D721Med (cell line): Measurements from ENCODE around the gene MMD2.

Source experiments
- DNase-seq: peaks from one replicate; pipeline ENCODE4 v3.0.0; 2011; ENCODE audit warnings: low spot score; ENCODE audit not compliant: insufficient read length
- FAIRE-seq: peaks from 2 replicates; lab custom pipeline; 2011; peaks lifted over from hg19 to GRCh38; lab: Jason Lieb, UNC
- CTCF ChIP-seq: IDR thresholded peaks from 2 replicates; pipeline ENCODE4 v1.5.1; 2012; ENCODE audit warnings: mild to moderate bottlenecking, control low read depth; ENCODE audit not compliant: insufficient read depth; ENCODE audit errors: missing control alignments

The MMD2 gene

GRCh38 chr7:4937411-4937810 is 21.6 kb downstream of the MMD2 start:
- no peak for FAIRE-seq
- no peak for TF ChIP-seq CTCF
- no peak for DNase-seq

- FAIRE-seq: no peak
- TF ChIP-seq CTCF: no peak
- no peak for DNase-seq
Observed at GRCh38 chr7:4934419-4935025, 24.5 kb downstream of the MMD2 start.

GRCh38 chr7:4931943-4932342 is 27.0 kb downstream of the MMD2 start:
- FAIRE-seq (no peak), DNase-seq (no peak)
- no peak for TF ChIP-seq CTCF

GRCh38 chr7:4929005-4929404 is 30.0 kb downstream of the MMD2 start:
- no peak for TF ChIP-seq CTCF
- no peak for DNase-seq
- no peak for FAIRE-seq

- no peak for FAIRE-seq
- TF ChIP-seq CTCF: no peak
- DNase-seq: no peak
Observed at GRCh38 chr7:4928445-4928844, 30.5 kb downstream of the MMD2 start.

- no peak for DNase-seq
- TF ChIP-seq CTCF: no peak
- no peak for FAIRE-seq
Observed at GRCh38 chr7:4919969-4920766, 38.8 kb downstream of the MMD2 start.

- no peak for DNase-seq
- no peak for FAIRE-seq
- no peak for TF ChIP-seq CTCF
Observed at GRCh38 chr7:4916113-4916512, 42.9 kb downstream of the MMD2 start.
